ENCODE data around the gene PIGX.
"Not testable (repeated sequence)": the region's sequence is repeated elsewhere in the genome, so short reads cannot be mapped to it uniquely, and the experiment has no call there.

The PIGX gene

GRCh38 chr3:196706327-196706726, 5.8 kb upstream of the PIGX start:
- DNase-seq (ENCODE audit: low read depth): no peak

DNA sequence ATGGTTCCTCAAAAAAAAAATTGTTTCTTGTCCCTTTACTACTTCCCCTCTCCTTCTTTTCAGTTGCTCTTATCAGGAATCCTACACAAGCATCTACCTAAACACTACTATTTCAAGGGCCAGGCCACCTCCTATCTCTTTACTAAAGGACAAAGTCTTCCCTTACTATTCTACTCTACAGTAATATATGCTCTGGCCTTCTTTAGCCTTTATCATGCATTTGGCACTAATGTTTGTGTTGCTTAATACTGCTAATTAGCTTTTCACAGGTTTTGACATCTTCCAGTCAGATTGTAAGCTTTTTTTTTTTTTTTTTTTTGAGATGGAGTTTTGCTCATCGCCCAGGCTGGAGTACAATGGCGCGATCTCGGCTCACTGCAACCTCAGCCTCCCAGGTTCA, 5.4 kb upstream of the PIGX start:
- no peak for DNase-seq (ENCODE audit: low read depth)

GRCh38 chr3:196707566-196707965, 4.6 kb upstream of the PIGX start:
- no peak for DNase-seq (ENCODE audit: low read depth)

DNA sequence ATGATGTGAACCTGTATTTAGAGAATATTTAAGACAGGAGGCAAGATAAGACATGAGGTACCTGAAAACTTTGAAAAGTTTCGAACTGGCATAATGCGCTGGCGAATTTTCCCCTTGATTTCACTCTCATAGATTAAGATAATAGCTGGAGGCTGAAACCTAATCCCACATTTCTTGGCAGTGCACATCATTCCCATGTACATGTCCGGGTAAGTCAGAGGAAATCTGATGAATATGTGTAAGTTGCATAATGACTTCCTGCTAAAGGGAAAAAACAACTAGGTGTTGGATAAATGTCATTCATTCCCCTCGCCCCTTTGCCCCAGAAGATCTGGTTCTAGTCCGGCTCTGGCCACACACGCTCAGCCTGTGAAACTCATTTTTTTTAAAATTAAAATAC, 3.7 kb upstream of the PIGX start:
- no peak for DNase-seq (ENCODE audit: low read depth)

DNA sequence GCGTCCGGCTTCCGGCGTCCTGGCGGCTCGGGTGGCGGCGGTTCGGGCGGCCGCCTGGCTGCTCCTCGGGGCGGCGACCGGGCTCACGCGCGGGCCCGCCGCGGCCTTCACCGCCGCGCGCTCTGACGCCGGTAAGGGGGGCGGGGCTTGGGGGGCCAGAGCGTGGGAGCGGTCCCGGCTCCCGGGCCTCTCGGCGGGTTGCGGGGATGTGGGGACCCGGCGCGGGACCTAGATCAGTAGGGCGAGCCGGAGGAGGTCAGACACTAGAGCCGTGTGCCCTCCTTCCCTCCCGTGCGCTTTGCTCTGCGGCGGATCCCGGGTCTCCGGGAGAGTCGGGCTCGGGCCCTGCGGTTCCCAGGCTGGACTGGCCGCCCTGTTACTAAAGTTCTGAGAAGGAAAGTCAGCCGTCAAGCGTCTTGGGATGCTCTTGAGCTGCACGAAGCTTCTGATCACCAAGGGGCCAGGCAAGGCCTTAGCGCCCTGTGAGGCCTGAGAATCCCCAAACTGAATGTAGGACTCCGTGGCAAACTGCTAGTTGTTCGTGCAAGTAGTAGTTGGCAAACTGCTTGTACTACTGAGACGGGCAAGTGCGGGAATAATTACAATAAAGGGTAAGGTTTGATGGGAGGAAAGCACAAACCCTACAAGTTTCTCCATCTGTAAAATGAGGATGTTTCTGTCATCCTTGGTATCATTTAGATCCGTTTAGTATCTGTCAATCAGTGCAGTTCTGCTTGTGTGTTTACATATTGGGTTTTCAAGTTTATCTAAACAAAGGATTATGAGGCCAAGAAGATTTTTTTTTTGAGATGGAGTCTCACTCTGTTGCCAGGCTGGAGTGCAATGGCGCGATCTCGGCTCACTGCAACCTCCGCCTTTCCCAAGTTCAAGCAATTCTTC, 587 bp downstream of the PIGX start:
- DNase-seq (ENCODE audit: low read depth): peak; percentile 70

GRCh38 chr3:196717162-196717561, 5.0 kb downstream of the PIGX start:
- DNase-seq (ENCODE audit: low read depth): not testable (repeated sequence)

GRCh38 chr3:196721097-196721496, 8.9 kb downstream of the PIGX start:
- DNase-seq (ENCODE audit: low read depth): no peak

DNA sequence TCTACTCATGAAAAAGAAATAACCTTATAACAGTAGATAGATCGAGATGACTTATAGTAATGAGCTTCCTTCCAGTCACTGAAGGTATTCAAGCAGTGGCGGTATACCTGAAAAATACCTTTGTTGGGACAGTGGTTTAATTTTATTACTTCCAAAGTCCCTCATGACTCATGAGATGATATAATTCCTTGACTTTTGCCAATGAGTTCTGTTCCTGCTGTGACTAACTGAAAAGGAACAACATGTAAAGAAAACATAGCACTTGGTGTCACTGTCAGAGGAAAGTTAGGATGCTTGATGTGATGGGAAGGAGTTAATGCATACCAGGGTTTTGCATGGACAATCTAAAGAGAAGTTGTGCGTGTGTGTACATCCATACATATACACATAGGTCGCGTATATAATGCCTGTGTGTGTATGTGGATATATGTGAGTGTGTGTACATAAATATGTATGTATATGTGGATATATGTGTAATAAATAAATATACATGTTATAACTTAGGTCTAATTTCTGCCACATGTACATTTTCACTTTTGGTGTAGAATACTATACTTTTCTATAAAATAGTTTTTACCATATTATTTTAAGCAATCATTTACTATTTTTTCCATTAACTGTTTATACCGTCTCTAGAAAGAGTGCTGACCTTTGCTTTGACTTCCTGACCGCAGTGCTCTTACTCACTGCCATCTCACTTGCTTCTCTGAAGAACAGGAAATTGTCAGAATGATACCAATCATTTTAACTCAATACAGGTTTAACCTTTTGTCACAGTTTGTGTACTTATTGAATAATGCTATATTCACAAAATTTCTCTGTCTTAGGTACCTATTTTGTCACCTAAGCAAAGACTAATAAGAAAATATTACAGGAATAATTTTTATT, 14.9 kb downstream of the PIGX start:
- no peak for DNase-seq (ENCODE audit: low read depth)

- DNase-seq (ENCODE audit: low read depth): no peak
Observed at GRCh38 chr3:196735751-196736150, 23.6 kb downstream of the PIGX start.

DNA sequence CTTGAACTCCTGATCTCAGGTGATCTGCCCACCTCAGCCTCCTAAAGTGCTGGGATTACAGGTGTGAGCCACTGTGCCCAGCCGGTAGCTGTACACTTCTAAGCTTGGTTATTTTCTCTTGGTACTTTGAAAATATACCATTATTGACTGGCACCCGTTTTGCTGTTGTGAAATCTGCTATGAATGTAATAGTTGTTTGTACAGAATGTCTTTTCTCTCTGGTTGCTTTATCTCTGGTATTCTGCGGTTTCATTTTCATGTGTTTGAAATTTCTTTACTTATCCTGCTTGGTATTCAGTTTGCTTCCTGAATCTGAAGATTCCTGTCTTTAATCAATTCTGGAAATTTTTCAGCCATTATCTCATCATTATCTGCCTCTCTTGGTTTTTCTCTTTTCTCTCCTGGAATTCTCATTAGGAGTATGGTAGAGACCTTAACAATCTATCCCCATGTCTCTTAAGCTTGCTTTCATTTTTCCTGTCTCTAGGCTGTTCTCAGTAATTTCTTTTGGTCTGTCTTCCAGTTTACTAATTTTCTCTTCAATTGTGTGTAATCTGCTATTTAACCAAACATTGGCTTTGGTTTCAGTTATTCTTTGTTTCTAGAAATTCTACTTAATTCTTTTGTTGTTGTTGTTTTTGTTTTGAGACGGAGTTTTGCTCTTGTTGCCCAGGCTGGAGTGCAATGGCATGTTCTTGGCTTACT, 24.6 kb downstream of the PIGX start:
- DNase-seq (ENCODE audit: low read depth): no peak

GRCh38 chr3:196737655-196738054, 25.5 kb downstream of the PIGX start:
- no peak for DNase-seq (ENCODE audit: low read depth)

DNA sequence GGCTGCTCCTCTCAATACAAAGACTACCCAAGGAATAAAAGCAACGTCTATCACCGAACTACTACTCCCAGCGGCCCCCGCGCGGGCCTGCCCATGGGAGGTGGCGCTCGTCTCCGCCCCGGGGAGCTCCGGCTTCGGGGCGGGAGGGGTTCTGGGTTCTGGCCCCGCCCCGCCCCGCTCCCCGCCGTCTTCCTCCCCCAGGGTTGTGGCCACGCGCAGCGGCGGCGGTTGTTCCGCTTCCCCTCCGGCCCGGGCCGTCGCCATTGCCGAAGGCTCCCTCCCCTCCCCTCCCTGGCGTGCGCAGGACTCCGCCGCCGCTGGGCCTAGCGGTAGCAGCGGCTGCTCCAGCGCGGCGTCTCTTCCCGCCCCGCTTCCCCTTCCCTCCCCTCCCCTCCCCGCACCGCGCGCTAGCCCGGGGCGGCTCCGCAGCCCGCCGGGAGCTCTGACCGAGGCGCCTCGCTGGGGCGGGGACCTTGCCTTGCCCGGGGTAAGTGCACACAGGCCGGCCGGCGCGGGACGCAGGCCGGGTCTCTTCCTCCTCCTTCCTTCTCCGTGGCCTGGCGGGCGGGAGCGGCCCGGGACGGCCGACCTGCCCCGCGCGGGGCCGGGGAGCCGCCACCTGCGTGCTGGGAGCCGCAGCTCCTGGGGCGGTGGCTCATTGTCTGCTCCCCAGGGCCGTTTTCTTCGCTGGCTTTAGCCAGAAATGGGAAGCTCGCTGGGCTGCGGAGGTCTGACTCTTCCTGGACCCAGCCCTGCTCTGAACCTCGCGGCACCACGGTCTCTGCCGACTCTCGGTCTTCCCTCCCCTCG, 27.7 kb downstream of the PIGX start, which contains the start of gene PAK2:
PAK2 (plus strand) TSS at position 187 of the 810 bp plus-strand sequence. CDS start 42,790 bp downstream, outside the sequence.
- DNase-seq (ENCODE audit: low read depth): peak; percentile 87

DNA sequence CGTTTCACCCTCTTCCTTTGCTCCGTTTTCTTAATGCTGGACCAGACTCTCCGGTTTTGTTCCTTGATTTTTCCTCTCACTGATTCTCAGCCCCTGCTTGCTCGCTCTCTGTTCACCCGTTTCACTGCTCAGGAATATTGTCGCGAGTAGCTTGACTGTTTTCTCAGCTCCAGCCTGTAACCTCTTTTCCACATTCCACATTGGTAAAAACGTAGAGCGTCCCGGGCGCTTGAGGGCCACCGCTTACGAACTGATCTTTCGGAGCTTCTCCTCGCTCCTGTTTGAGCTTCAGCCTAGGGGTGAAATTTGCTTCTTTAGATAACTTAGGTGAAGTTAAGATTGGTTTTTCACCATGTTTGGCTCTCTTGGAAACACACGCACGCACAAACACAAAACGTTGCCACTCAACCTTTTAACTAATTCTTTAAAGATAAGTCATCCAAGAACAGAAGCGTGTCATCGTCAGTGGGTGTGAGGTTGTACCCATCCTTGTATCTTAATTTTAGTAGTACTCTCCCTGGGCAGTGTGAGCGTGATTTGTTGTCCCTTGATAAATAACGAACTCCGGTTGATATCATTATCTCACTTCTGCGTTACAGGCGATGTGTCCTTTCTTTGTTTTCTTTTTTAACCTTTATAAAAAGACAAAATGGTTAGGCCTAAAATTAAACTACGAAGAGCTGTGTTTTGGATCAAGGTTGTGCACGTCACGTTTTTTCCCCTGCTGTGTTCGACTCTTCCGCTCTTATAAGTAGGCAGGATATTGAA, 28.5 kb downstream of the PIGX start:
- DNase-seq (ENCODE audit: low read depth): no peak

GRCh38 chr3:196741249-196741889, 29.2 kb downstream of the PIGX start:
- DNase-seq (ENCODE audit: low read depth): no peak

GRCh38 chr3:196743569-196743968, 31.4 kb downstream of the PIGX start:
- not testable (repeated sequence) for DNase-seq (ENCODE audit: low read depth)

DNA sequence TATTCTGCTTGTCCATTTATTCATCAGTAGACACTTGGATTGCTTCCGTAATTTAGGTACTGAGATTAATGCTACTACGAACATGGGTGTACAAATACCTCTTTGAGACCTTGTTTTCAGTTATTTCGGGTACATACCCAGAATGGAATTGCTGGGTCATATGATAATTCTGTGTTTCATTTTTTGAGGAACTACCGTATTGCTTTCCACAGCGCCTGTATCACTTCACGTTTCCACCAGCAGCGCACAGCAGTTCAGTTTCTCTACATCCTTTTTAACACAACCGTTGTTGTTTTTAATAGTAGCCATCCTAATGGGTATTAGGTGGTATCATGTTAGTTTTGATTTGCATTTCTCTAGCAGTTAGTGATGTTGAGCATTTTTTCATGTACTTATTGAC, 36.9 kb downstream of the PIGX start:
- no peak for DNase-seq (ENCODE audit: low read depth)

GRCh38 chr3:196753201-196753600, 41.0 kb downstream of the PIGX start:
- DNase-seq (ENCODE audit: low read depth): no peak

DNA sequence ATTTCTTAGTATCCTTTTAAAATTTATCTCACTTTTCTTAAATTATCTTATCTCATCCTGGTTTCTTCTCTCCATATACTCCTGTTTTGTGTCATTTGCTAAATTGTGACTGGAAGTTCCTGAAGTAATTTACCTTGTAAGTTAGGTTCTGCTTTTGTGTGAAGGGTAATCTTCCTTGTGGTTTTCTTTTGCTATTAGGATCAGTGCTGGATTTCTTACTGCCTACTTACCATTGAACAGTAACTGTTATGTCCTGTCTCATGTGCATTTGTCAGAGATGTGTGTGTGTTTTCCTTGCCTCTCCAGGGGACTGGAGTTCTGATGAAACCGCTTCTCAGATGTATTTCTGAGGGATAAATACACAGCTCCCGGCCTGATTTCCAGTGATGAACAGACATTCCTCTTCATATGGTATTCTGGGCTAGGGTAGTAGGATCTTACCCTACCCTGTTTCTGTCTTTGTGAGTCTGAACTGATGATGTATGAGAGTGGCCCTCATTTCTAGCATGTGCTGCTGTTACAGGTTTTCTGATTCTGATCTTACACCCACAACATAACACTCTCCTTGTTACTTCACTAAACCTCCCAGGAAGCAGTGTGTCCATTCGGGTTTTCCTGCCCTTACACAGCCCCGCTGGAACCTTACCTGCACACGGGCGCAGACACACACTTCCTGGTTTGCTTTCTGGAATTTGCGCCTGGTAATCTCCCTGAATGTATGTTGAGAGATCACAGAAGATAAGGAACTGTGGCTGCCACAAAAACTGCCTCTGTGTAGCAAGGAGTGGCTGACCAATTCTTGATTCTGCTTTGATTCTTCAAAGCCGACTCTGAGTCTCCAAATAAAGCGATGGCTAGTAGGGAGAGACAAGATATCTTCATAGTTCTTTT, 42.2 kb downstream of the PIGX start:
- DNase-seq (ENCODE audit: low read depth): no peak

DNA sequence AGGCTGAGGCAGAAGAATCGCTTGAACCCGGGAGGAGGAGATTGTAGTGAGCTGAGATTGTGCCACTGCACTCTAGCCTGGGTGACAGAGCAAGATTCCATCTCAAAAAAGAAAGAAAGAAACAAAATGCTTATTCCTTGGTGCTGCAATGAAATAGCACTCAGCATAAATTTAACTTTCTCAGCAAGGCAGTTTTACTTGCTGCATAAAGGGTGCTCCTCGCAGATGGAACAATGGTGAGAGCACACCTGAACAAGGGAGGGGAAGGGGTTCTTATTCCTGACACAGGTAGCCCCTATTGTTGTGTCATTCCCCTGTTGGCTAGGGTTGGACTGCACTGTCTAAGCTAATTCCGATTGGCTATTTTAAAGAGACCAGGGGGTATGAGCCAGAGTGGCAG, 44.6 kb downstream of the PIGX start:
- no peak for DNase-seq (ENCODE audit: low read depth)

All from stimulated activated CD8-positive, alpha-beta memory T cell treated with anti-CD3 and anti-CD28 coated beads, Interleukin-12 subunit alpha, Interleukin-12 subunit beta, amount 100 ng/mL, for 4 hours (primary cell).